ENCODE data around the gene HNRNPLL. TPM values are rescaled to one million over a fixed set of nuclear protein-coding genes. Genes with fewer than 3 reads are reported as not detected.

HNRNPLL gene
- total and polyA plus RNA-seq, 2 of the 8 experiments (the other 6 are each of a cell fraction or from before 2014, with no cell fraction given) = 18.6 to 69.3 TPM

GRCh38 chr2:38600242-38600891 lies 2.4 kb downstream of the HNRNPLL start (continued):
- TF ChIP-seq TAF7 (optimal IDR thresholded peaks at IDR 0.05; ENCODE audit: borderline replicate concordance, low read depth, low read length) = no peak
- TF ChIP-seq RBBP5 (IDR thresholded peaks at IDR 0.05; ENCODE audit: borderline replicate concordance, low read depth, low read length) = no peak
- no peak for TF ChIP-seq SIRT6 (IDR thresholded peaks at IDR 0.05; ENCODE audit: low read length)

Measured in H1 (cell line).